ENCODE results near the gene CTNNBIP1.
"Not testable (repeated sequence)": the region's sequence is repeated elsewhere in the genome, so short reads cannot be mapped to it uniquely, and the experiment has no call there.

CTNNBIP1 gene, protein sequence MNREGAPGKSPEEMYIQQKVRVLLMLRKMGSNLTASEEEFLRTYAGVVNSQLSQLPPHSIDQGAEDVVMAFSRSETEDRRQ

DNA sequence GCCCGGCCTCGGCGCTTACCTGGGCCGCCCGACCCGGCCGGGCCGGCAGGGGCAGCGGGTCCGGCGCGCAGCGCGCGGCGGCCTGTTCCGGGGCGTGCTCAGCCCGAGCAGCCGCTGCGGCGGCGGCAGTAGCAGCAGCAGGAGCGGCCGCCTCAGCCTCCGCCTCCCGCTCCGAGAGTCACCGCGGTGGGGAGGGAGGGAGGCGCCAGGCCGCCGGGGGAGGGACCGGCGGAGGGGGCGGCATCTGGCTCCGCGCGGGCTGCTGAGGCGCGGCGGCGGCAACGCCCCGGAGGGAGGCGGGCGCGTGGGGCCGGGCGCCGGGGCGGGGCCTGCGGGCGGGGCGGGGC, at the start of gene CTNNBIP1:
TSS of gene CTNNBIP1 (minus strand) at position 194 of the 347 bp plus-strand sequence. CDS start 38,205 bp downstream, outside the sequence.
- Mint-ChIP-seq H3K9me3 (no peaks in the 10 kb centered on the region), H3K27ac (peak within 1 kb of the TSS; percentile 96), H3K36me3 (peaks cover 15% of the 10 kb centered on the region), H3K4me1 (peaks cover 56% of the 10 kb centered on the region), H3K4me3 (peak within 1 kb of the TSS; percentile 100)
- DNase-seq (ENCODE audit: low spot score in 2 of 2) (no peak), ATAC-seq (peak; percentile 86)

DNA sequence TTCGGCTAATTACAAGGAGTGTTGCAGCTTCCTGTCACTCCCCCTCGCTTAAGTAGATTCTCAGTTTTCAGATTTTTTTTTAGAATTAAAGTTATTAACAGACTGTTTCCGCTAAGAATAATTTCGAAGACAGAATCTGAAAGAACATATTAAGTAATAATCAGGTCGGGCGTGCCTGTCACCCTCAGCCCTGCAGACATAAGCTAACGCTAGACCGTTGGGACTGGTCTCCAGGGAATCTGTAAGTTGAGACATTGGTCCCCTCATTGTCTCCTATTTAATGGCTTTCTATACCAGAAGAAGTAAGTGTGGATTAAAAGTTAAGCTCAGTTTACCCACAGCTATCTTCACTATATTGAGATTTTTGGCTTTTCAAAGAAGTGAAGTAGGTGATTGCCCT, 47.7 kb upstream of the CTNNBIP1 start:
- no peak for DNase-seq (ENCODE audit: low spot score in 2 of 2)
- no peak overlapping the region for H3K27ac Mint-ChIP-seq
- no peak for ATAC-seq
- no peaks in the 10 kb centered on the region for H3K36me3 Mint-ChIP-seq
- no peak overlapping the region for H3K4me3 Mint-ChIP-seq
- no peaks in the 10 kb centered on the region for H3K9me3 Mint-ChIP-seq
- no peaks in the 10 kb centered on the region for H3K4me1 Mint-ChIP-seq

DNA sequence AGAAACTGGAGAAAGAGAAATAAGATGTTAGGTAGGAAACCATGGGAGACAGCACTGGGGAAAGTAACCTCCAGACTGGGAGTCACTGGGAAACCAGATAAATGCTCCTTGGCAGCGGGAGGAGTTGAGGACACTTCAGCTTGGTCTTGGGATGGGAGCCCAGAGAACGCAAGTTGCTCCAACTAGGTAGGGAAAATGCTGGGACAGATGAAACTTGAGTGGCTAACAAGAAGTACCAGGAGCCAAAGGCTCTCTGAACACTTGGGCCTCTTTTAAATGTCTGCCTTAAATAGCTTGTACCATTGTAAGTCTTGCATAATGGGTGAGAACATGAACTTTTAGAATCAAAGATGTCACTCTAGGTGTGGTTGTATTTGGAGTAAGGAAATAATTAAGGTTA, 36.2 kb upstream of the CTNNBIP1 start:
- peaks cover 18% of the 10 kb centered on the region for H3K4me1 Mint-ChIP-seq
- no peak overlapping the region for H3K4me3 Mint-ChIP-seq
- no peak for ATAC-seq

DNA sequence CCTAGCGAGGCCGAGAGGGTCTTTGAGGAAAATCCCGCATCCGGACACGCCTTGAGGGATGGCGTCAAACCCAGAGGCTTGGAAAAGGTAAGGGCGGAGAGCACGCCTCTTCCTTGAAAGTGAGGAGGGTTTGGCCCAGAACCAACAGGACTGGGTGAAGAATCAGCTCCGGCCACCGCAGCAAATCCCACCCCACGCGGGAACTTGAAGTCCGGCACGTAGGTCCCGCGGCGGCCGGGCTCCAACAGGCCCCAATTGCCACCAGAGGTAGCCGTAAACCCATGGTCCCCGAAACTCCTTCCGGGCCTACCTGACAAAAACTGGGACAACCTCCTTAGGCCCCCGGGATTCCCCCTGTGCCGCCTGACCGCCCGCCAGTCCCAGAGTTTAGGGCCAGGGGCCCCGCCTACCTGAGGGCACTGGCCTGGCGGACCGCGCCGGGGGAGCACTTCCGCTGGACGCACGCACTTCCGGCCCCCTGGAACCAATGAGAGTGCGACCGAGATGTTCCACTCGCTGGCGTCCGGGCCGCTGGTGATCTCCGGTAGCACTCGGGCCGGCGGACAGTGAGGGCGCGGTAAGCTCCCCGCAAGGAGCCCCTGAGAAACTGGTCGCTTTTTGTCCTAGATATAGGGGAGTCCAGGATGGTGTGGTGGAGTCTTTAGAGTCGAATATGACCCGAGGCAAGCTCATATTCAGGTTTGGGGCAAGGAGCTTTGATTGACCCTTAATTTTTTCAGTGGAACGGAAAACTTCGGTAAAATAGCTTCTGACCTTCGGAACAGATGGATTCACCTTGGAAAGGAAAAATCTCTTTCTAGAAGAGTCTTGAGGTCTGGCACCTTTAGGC, 33.1 kb upstream of the CTNNBIP1 start, which contains the start of the genes LZIC and NMNAT1:
TSS of gene LZIC (minus strand) at position 453 of the 850 bp plus-strand sequence. CDS start 6,772 bp downstream, outside the sequence.
TSS of gene NMNAT1 (plus strand) at position 537 of the 850 bp plus-strand sequence. CDS start 28,599 bp downstream, outside the sequence.
- Mint-ChIP-seq H3K4me1 (peaks cover 12% of the 10 kb centered on the region), H3K27ac (peak within 1 kb of the TSS; percentile 99), H3K9me3 (no peaks in the 10 kb centered on the region), H3K4me3 (peak within 1 kb of the TSS; percentile 97), H3K36me3 (peaks cover 55% of the 10 kb centered on the region)
- peak; percentile 99 for ATAC-seq
- DNase-seq (ENCODE audit: low spot score in 2 of 2): peak; percentile 86 to 97

More for the DNA sequence above, 36.2 kb upstream of the CTNNBIP1 start:
- no peak for DNase-seq (ENCODE audit: low spot score in 2 of 2)
- Mint-ChIP-seq H3K27ac (no peak overlapping the region), H3K9me3 (no peaks in the 10 kb centered on the region), H3K36me3 (peaks cover 29% of the 10 kb centered on the region)

DNA sequence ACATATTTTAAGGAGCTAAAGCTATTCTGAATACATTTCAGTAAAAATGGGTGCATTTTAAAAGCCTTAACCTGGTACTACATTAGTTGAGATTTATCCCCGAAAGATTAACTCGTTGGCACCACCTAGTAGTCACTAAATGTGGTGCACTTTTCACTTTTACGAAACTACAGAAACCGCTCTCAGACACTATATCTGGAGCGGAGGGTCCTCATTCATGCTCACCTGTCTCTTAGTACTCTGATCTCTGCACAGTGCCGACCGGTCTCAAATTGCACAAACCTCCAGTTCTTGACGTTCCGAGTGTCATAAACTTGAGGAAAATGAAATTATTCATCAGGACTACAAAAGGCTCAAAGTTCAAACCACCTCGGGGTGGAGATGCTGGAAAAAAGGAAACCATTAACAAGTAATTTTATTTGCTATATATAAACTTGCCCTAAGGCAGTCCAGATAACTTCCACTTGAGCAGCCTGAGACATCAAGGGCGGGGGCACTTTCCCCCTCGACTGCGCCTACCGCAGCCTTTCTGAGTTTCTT, 32.4 kb upstream of the CTNNBIP1 start:
- Mint-ChIP-seq H3K36me3 (peaks cover 59% of the 10 kb centered on the region), H3K4me3 (peak overlapping the region; percentile 97), H3K9me3 (no peaks in the 10 kb centered on the region), H3K27ac (peak overlapping the region; percentile 99), H3K4me1 (peaks cover 12% of the 10 kb centered on the region)
- ATAC-seq (peak; percentile 58), DNase-seq (ENCODE audit: low spot score in 2 of 2) (peak in 1 of 2 donors; percentile 64)

DNA sequence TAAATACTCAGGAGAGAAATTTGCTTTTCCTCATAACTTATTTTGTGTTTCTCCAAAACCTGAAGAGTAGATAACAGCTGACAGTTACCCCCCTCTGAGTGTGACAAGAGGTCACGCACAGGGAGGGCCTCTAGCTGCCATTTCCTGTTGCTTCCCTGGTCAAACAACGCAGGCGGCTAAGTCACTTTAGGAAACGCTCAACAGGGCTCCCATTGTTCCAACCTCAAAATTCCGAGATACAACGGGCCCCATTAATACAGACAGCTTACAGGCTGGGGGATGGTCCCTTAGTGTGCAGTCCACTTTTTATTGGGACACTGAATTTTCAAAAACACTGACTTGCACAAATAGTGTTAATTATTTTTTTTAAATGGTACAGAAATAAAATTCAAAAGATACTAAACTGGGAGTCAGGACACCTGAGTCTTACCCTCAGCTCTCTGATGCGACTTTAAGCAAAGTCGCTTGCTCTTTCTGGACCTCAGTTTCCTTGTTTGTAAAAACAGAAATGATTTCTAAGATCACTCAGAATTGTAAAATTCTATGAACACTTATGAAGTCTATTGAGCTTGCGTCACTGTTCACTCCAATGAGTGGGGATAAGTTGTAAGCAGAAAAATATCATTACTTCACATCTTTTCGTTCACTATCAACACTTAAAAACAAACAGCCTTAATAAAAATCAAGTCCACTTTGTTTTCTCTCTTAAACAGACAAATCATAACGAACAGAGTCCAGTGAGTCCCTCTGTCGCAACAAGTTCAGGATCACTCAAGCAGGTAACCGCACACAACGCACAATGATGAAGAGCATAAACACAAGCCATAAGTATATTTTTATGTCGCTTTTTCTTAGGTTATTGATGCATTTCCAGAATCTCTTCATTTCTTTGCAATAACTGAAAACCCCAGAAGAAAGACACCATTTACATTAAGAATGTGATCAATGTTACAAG, 19.6 kb upstream of the CTNNBIP1 start:
- H3K27ac Mint-ChIP-seq: no peak overlapping the region
- no peak for DNase-seq (ENCODE audit: low spot score in 2 of 2)
- H3K4me3 Mint-ChIP-seq: no peak overlapping the region
- H3K36me3 Mint-ChIP-seq: peaks cover 88% of the 10 kb centered on the region
- H3K9me3 Mint-ChIP-seq: no peaks in the 10 kb centered on the region
- no peaks in the 10 kb centered on the region for H3K4me1 Mint-ChIP-seq
- ATAC-seq: no peak

DNA sequence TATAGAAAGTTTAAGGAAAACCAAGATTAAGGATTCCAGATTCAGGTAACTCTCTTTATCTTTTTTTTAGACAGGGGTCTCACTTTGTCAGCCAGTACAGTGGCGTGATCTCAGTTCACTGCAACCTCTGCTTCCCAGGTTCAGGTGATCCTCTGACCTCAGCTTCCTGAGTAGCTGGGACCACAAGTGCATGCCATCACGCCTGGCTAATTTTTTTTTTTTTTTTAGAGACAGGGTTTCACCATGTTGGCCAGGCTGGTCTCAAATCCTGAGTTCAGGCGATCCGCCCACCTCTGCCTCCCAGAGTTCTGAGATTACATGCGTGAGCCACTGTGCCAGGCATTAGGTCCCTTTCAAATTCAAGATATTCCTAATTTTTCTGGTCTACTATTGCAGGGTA, 17.2 kb upstream of the CTNNBIP1 start:
- peak overlapping the region; percentile 36 for H3K27ac Mint-ChIP-seq
- ATAC-seq: no peak
- no peaks in the 10 kb centered on the region for H3K4me1 Mint-ChIP-seq
- H3K36me3 Mint-ChIP-seq: peaks cover 64% of the 10 kb centered on the region
- H3K4me3 Mint-ChIP-seq: no peak overlapping the region
- H3K9me3 Mint-ChIP-seq: no peaks in the 10 kb centered on the region
- DNase-seq (ENCODE audit: low spot score in 2 of 2): no peak

DNA sequence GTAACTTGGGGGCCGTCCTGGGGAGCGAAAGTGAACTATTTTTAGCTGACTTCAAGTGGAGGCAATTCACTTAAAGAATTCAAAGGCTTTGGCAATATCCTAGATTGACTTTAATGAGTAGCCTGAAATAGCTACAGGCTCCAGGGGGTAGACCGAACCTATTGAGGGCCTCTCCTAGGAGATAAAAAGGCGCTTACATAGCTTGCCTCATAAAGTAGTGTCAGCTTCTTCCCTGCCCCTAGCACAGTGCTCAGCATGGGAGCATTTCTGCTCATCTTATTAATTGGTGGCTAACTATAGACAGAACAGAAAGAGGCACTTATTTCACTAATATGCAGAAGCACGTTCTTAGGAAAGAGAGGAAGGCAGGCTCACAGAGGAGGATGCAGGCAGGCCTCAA, 12.3 kb upstream of the CTNNBIP1 start:
- Mint-ChIP-seq H3K4me3 (no peak overlapping the region), H3K9me3 (no peaks in the 10 kb centered on the region), H3K36me3 (peaks cover 14% of the 10 kb centered on the region), H3K27ac (no peak overlapping the region), H3K4me1 (peaks cover 8% of the 10 kb centered on the region)
- ATAC-seq (no peak), DNase-seq (ENCODE audit: low spot score in 2 of 2) (no peak)

DNA sequence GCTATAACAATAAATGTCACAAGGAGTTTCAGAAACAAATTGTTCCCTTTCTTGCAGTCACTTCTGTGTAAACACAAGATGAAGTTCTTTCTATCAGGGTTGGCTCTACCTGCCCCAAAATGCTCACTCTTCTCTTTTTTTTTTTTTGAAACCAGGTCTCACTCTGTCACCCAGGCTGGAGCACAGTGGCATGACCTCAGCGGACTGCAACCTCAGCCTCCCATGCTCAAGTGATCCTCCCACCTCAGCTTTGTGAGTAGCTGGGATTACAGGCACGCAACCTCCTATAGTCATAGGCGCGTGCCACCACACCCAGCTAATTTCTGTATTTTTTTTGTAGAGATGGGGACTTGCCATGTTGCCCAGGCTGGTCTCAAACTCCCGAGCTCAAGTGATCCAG, 10.5 kb upstream of the CTNNBIP1 start:
- Mint-ChIP-seq H3K27ac (no peak overlapping the region), H3K4me3 (no peak overlapping the region), H3K9me3 (no peaks in the 10 kb centered on the region), H3K4me1 (peaks cover 8% of the 10 kb centered on the region), H3K36me3 (no peaks in the 10 kb centered on the region)
- ATAC-seq: no peak
- DNase-seq (ENCODE audit: low spot score in 2 of 2): no peak

DNA sequence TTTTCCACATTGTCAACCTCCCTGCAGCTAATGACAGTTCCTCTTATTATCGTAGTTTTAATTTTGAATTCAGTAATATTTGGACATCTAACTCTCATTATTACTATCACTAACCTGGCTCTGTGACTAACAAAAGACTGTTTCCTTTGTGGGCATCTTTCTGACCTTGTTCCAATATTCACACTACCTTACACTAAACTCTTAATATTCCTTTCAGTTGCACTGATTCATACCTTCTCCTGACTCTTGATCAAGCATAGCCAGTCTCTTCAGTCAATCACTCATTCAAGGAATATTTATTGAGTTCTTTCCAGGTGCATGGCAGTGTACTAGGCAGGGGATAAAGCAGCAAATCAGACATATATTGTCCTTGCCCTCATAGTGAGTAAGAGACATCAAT, 7.8 kb upstream of the CTNNBIP1 start:
- Mint-ChIP-seq H3K36me3 (no peaks in the 10 kb centered on the region), H3K4me1 (peaks cover 8% of the 10 kb centered on the region), H3K9me3 (no peaks in the 10 kb centered on the region), H3K27ac (no peak overlapping the region), H3K4me3 (no peak overlapping the region)
- peak; percentile 69 for ATAC-seq
- no peak for DNase-seq (ENCODE audit: low spot score in 2 of 2)

DNA sequence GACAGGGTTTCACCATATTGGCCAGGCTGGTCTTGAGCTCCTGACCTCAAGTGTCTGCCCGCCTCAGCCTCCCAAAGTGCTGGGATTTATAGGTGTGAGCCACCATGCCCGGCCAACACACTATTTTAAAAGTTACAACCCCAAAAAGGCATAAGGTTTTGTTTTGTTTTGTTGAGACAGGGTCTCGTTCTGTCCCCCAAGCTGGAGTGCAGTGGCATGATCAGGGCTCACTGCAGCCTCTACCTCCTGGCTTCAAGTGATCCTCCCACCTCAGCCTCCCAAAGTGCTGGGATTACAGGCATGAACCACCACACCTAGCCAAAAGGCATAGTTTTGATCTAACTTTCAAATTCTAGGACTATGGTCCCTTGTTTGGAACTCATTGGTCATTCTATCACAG, 7.4 kb upstream of the CTNNBIP1 start:
- not testable (repeated sequence) for H3K36me3 Mint-ChIP-seq; H3K4me3 Mint-ChIP-seq; H3K9me3 Mint-ChIP-seq; ATAC-seq; H3K27ac Mint-ChIP-seq; DNase-seq (ENCODE audit: low spot score in 2 of 2)
- peaks cover 11% of the 10 kb centered on the region for H3K4me1 Mint-ChIP-seq

DNA sequence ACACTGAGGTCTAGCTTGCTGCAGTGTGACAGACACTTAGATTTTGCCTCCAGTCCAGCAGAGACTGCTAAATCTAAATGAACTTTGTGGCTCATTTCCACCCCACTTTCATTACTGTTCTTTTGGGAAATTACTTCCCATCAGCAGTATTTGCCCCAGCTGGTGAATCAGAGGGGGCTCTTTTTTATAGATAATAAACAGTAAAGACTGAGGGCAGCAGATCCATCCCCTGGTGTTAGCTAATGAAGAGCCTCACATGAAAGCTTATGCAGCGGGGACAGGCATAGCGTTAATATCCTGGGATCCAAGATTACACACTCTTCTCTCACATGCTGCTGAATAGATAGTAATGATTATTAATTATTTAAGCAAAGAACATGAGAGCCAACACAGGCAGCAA, 6.4 kb upstream of the CTNNBIP1 start:
- DNase-seq (ENCODE audit: low spot score in 2 of 2) (no peak), ATAC-seq (no peak)
- peaks cover 18% of the 10 kb centered on the region for H3K4me1 Mint-ChIP-seq
- H3K9me3 Mint-ChIP-seq: no peaks in the 10 kb centered on the region
- H3K4me3 Mint-ChIP-seq: no peak overlapping the region
- no peaks in the 10 kb centered on the region for H3K36me3 Mint-ChIP-seq
- no peak overlapping the region for H3K27ac Mint-ChIP-seq

DNA sequence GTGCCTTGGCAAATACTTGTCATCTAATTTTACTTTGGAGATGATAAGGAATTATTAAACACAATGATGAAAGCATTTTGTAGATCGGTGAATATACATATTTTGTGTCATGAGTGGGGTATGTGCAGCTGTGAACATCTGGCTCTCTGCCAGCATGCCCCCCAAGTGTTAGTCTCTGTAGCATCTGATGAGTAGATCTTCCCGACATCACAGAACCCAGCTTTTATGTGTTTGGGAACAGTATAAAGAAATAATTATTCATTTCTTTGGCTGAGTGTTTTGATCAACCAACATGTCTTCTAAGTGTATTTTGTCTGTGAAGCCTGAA, 4.5 kb upstream of the CTNNBIP1 start:
- no peak for ATAC-seq
- Mint-ChIP-seq H3K36me3 (peaks cover under 1% of the 10 kb centered on the region), H3K4me1 (peaks cover 29% of the 10 kb centered on the region), H3K4me3 (no peak overlapping the region), H3K27ac (no peak overlapping the region), H3K9me3 (no peaks in the 10 kb centered on the region)
- DNase-seq (ENCODE audit: low spot score in 2 of 2): no peak

DNA sequence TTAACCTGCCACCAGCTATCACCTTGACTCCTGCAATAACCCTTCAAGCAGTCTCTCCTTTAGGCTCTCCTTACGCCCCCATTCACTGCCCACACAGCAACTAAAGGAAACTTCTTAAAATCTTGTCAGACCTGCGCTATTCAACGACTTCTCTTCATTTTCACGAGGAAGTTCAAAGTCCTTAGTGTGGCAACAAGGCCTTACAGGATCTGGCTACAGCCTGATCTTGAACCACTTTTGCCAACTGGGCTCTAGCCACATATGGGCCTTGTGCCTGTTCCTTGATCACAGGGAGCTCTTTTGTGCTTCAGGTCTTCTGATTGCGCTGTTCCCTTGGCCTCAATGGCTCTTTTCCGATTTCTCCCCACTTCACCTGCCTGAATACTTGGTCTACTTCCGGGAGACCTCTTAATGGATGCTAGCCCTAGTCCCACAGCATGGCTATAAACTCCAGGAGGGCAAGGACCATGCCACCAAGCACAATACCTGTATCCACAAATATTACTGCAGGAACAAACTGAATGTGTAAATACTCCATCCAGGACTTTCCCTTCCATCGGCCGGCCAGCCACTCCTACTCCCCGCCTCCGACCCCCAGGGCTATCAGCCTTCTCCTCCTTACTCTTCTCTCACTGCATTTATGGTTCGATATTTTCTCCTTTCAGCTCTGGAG, 2.3 kb upstream of the CTNNBIP1 start:
- H3K27ac Mint-ChIP-seq: no peak overlapping the region
- DNase-seq (ENCODE audit: low spot score in 2 of 2) (no peak), ATAC-seq (no peak)
- H3K4me1 Mint-ChIP-seq: peaks cover 41% of the 10 kb centered on the region
- H3K36me3 Mint-ChIP-seq: peaks cover 14% of the 10 kb centered on the region
- H3K9me3 Mint-ChIP-seq: no peaks in the 10 kb centered on the region
- H3K4me3 Mint-ChIP-seq: peak overlapping the region; percentile 9
